Thymus (tissue), 11 donors: ENCODE results near the gene MAGI1. TPM values are rescaled to one million over a fixed set of nuclear protein-coding genes. Genes with fewer than 3 reads are reported as not detected.

ENCODE experiments used
- DNase-seq, 9 donors: peaks; one replicate each; pipeline ENCODE4 v3.0.0-alpha.2; 2013; ENCODE audit warnings: low spot score in 9 of 9, low read depth in 6 of 9, missing footprints in 1 of 9
- H3K27ac ChIP-seq, 2 donors: one replicate each; pipeline ENCODE4 v1.5.1; 2013; ENCODE audit warnings: control low read depth in 1 of 2, low read depth in 1 of 2, low read length in 1 of 2, mild to moderate bottlenecking in 1 of 2, moderate library complexity in 1 of 2
- H3K27me3 ChIP-seq, 2 donors: one replicate each; pipeline ENCODE4 v1.5.1; 2013; ENCODE audit warnings: low read length in 1 of 2; ENCODE audit not compliant: control insufficient read depth in 2 of 2, insufficient read depth in 1 of 2
- H3K36me3 ChIP-seq, 2 donors: one replicate each; pipeline ENCODE4 v1.5.1; 2013; ENCODE audit warnings: low read length in 1 of 2, mild to moderate bottlenecking in 1 of 2, moderate library complexity in 1 of 2; ENCODE audit not compliant: control insufficient read depth in 2 of 2, insufficient read depth in 2 of 2
- H3K4me1 ChIP-seq, 2 donors: one replicate each; pipeline ENCODE4 v1.5.1; 2013; ENCODE audit warnings: low read length in 2 of 2; ENCODE audit not compliant: control insufficient read depth in 2 of 2, insufficient read depth in 2 of 2
- H3K4me3 ChIP-seq, 2 donors: one replicate each; pipeline ENCODE4 v1.5.1; 2013; ENCODE audit warnings: low read length in 2 of 2, control low read depth in 1 of 2, mild to moderate bottlenecking in 1 of 2
- H3K9me3 ChIP-seq, 2 donors: one replicate each; pipeline ENCODE4 v1.5.1; 2013; ENCODE audit warnings: low read length in 1 of 2, mild to moderate bottlenecking in 1 of 2; ENCODE audit not compliant: control insufficient read depth in 2 of 2, insufficient read depth in 1 of 2
- WGBS: extraction: QIAGEN DNeasy Blood & Tissue Kit; methylation state at CpG from one replicate; pipeline ENCODE4 v1.1.7; 2013; 5-methylcytosine and 5-hydroxymethylcytosine counted together
- polyA plus RNA-seq: library from polyadenylated mRNA; stranded (reverse); fragments of 200-250 nt; gene quantifications from one replicate; pipeline ENCODE4 v1.2.3, GENCODE V29; 2013
- total RNA-seq: library from RNA; stranded (reverse); fragments of 120-200 nt; gene quantifications from one replicate; pipeline ENCODE4 v1.2.4, GENCODE V29; 2013
- donor health status: healthy.

Gene MAGI1
- total and polyA plus RNA-seq, 2 donors: 5.1 to 6.1 TPM

DNA sequence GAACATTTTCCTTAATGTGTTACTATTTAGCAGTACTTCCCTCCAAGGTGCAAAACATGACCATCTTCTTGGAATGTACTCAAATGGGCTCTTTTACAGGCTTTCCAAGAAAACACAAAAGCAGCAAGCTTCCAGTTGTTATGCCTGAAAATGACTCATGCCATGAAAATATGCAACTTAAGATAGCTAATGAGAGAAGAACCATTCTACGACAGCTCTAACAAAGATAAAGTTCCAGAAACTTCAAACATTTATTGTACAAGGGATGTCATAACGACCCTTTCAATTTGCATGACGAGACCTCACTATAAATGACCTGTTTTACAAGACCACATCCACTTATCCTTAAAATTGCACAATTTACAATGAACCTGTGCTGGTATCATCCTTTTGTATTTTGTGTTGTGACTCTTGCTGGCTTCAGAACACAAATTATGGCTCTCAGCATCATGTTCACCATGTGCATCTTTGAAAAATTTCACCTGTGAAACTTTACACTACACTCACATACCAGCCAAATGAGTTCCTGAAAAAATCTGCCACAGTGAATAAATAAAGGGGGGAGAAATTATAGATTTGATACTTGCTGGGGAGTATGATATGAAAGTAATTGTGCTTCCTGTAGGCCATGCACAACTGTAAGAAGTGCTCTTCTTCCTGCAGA, 433.7 kb downstream of the MAGI1 start:
- Histone ChIP-seq H3K27ac (no peak overlapping the region), H3K36me3 (no peaks in the 10 kb centered on the region), H3K4me1 (no peaks in the 10 kb centered on the region), H3K27me3 (no peaks in the 10 kb centered on the region), H3K9me3 (no peaks in the 10 kb centered on the region), H3K4me3 (no peak overlapping the region)
- 91% methylated on average over 3 of the region's 3 CpGs for WGBS
- no peak for DNase-seq

- no peaks in the 10 kb centered on the region for H3K4me1 ChIP-seq
- no peak overlapping the region for H3K4me3 ChIP-seq
- no peak overlapping the region for H3K27ac ChIP-seq
- H3K27me3 ChIP-seq: peaks cover 0 to 5% of the 10 kb centered on the region in 2 donors
- no peaks in the 10 kb centered on the region for H3K36me3 ChIP-seq
- H3K9me3 ChIP-seq: no peaks in the 10 kb centered on the region
- DNase-seq: no peak
- 95% methylated on average over 4 of the region's 4 CpGs for WGBS
These were observed 435.1 kb downstream of the MAGI1 start for GRCh38 chr3:65603631-65604030.

DNA sequence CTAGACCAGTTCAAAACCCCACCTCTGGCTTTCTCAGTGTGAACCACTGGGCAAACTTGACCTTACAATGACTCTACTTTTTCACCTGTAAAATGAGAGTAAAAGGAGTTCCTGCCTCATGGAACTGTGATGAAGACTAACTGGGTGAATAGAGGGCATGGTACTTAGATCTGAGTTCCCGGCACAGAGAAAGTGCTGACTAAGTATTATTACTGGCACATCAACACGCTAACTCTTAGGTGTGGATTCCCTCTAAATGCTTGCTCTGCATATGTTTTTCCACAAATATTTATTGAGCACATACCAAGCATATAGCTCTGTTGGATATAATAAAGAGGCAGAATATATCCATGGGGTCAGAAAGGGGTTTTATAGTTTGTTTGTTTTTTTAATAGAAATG, 437.8 kb downstream of the MAGI1 start:
- DNase-seq: no peak
- no peaks in the 10 kb centered on the region for H3K36me3 ChIP-seq
- H3K27me3 ChIP-seq: peaks cover 0 to 26% of the 10 kb centered on the region in 2 donors
- H3K4me3 ChIP-seq: no peak overlapping the region
- no peaks in the 10 kb centered on the region for H3K4me1 ChIP-seq
- 99% methylated on average over 2 of the region's 2 CpGs for WGBS
- no peaks in the 10 kb centered on the region for H3K9me3 ChIP-seq
- no peak overlapping the region for H3K27ac ChIP-seq

DNA sequence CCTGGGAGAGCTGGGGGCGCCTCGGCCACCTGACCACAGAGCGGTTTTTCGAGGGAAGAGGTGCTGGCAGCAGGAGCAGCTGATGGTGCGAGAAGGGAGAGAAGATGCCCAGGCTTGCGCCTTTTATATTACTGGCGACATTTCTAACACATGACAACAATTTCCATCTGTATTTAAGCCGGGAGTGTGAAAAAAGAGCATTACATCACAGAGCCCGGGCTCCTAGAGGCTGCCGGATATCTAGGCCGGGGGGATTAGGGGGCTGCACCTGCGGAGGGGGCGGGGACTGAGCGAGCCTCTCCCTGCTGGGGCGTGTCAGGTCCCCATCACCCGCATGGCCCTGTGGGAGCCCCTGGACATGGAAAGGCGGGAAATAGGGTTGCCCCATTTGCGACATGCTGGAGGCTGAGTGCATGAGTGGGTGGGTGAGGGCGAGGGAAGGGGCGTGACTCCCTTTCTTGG, 440.7 kb downstream of the MAGI1 start:
- Histone ChIP-seq H3K4me1 (no peaks in the 10 kb centered on the region), H3K27ac (no peak overlapping the region), H3K9me3 (no peaks in the 10 kb centered on the region), H3K36me3 (no peaks in the 10 kb centered on the region), H3K27me3 (peaks cover 0 to 26% of the 10 kb centered on the region in 2 donors), H3K4me3 (no peak overlapping the region)
- no peak for DNase-seq
- WGBS: 18% methylated on average over 20 of the region's 20 CpGs

DNA sequence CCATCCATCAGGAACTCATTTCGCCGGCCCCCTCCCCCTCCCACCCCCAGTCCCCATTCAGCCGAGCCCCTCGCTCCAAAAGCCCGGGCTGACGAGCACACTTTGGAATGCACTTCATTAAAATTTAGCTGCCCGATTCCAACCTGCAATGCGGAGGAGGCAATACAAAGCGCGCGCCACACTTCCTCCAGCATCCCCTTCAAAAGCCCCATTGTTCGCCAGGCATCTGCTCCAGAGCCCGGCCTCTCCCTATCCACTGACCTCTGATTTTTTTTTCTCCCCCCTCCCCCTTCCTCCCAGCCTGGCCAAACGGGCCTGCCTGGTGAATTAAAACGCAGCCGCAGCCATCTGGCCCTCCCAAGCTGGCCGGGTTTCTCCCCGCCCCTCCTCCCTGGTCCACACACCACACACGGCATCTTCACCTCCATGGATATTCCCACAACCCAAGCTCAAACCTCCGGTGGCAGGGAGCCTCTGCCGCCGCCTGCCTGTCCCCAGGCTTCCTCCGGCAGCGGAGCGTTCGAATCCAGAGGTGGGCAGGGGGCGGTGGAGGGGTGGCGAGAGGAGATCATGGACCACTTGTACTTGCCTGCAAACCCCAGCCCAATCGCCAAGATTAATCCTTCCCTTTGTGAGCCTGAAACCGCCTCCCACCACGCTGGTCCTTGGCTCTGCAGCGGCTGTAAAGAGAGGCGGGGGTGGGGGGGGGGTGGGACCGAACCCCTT, 441.3 kb downstream of the MAGI1 start:
- H3K4me3 ChIP-seq: no peak overlapping the region
- peaks cover 0 to 26% of the 10 kb centered on the region in 2 donors for H3K27me3 ChIP-seq
- H3K4me1 ChIP-seq: no peaks in the 10 kb centered on the region
- no peaks in the 10 kb centered on the region for H3K36me3 ChIP-seq
- H3K9me3 ChIP-seq: no peaks in the 10 kb centered on the region
- no peak overlapping the region for H3K27ac ChIP-seq
- DNase-seq: no peak
- 7% methylated on average over 34 of the region's 34 CpGs for WGBS

DNA sequence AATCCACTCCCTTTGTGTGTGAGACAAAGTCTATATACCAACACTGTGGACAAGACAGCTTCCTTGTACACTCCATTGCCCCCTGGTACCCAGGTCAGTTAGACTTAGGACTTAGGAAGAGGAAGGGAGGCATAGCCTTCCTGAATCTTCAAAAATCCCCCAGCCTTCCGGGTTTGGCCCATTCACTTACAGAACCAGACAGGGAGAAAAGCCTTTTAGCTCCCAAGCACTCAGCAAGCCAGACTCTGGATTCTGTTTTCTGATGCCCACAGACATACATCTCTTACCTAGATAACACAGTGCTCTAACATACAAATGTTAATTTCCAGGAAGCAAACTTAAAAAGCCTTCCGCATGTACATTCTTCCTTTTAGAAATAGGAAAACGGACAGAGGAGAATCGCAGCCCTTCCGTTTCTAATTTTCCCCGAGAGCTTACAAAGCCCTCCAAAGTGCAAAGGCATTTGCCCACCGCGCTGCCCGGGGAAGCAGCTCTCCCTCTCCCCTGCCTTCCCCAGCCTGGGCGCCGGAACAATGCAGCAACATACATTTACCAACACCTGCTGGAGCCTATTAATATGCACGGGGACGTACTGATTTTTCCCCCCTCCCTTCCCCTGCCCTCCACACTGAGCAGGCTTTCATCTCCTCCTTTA, 442.0 kb downstream of the MAGI1 start:
- H3K4me3 ChIP-seq: no peak overlapping the region
- H3K9me3 ChIP-seq: no peaks in the 10 kb centered on the region
- WGBS: 12% methylated on average over 13 of the region's 13 CpGs
- H3K27me3 ChIP-seq: peaks cover 0 to 26% of the 10 kb centered on the region in 2 donors
- H3K4me1 ChIP-seq: no peaks in the 10 kb centered on the region
- no peaks in the 10 kb centered on the region for H3K36me3 ChIP-seq
- no peak overlapping the region for H3K27ac ChIP-seq
- no peak for DNase-seq

DNA sequence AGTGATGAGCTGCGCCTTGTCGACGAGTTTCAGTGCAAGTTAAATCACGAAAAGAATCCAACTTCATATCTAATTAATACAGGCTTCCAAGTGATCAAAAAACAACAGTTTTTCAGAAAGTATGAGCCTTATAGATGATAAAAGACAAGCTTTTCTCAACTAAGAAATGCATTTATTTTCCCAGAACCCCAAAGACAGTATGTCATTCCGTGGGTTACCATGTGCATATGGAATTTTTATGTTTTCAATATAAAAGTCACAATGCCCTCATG, 442.8 kb downstream of the MAGI1 start:
- 70% methylated on average over 5 of the region's 5 CpGs for WGBS
- peaks cover 0 to 26% of the 10 kb centered on the region in 2 donors for H3K27me3 ChIP-seq
- H3K36me3 ChIP-seq: no peaks in the 10 kb centered on the region
- no peak overlapping the region for H3K4me3 ChIP-seq
- DNase-seq: no peak
- H3K4me1 ChIP-seq: no peaks in the 10 kb centered on the region
- H3K9me3 ChIP-seq: no peaks in the 10 kb centered on the region
- no peak overlapping the region for H3K27ac ChIP-seq

DNA sequence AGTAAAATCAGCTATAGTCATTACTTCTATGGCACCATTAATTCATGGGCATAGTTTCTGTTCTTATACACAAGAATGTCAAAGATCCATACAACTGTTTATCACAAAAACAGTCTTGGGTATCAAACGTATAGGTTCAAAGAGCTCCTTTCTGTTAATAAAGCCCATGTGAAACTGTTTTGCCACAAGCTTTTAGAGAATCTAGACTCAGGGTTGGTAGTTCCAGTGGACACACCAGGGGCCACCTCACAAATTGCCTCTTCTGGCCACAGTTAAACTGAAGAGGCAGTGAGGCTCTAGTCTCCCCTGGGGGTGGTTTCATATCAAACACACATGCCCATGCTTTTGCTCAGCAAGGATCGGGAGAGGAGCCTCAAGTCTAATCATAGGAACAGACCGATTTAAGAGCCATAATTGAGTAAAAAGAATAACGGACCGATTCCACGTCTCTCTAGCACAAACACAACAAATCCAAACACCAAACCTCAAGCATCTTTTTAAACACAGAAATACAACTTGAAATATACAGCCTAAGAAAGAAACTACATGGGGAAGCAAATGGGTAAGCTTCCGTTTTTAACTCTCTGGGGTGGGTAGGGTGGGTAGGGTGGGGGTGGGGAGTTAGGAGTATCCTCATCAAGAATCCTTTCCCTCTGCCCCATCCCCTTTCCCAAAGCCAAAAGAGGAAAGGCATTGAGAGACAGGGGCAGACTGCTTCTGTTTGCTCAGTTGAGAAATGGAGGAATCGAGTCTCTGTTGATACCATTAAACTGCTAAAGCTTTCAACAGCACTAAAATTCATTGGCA, 443.3 kb downstream of the MAGI1 start:
- Histone ChIP-seq H3K4me1 (no peaks in the 10 kb centered on the region), H3K4me3 (no peak overlapping the region), H3K27ac (no peak overlapping the region), H3K36me3 (no peaks in the 10 kb centered on the region), H3K27me3 (peaks cover 0 to 26% of the 10 kb centered on the region in 2 donors), H3K9me3 (no peaks in the 10 kb centered on the region)
- WGBS: 72% methylated on average over 8 of the region's 8 CpGs
- DNase-seq: no peak
